Measurements from ENCODE around the gene SPP1.

The SPP1 gene

DNA sequence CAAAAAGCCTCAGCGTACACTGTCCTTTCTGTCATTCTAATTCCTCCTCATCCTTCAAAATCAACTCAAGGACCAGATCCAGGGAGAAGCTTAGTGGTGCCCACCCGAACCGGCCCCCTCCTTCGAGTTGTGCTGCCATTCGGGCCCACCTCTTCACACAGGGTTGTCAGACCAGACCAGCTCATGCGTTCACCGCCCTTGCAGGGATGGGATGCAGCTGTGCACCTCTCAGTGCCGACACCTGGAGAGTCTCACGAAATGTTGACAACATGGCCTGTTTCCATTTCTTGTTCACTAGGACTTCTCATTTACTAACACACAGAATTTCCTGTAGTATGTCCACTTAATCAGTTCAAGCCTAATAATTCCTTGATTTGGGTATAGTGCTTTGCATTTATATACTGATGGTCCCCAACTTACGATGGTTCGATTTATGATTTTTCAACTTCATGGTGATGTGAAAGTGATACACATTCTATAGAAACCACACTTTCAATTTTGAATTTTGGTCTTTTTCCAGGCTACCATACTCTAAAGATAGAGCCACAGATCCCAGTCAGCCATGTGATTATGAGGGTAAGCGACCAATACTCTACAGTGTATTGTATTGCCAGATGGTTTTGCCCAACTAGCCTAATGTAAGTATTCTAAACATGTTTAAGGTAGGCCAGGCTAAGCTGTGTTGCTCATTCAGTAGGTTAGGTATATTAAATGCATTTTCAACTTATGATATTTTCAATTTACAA, 55.2 kb downstream of the SPP1 start:
- no peak for DNase-seq (ENCODE audit: low spot score)
- TF ChIP-seq, protein P1, sequence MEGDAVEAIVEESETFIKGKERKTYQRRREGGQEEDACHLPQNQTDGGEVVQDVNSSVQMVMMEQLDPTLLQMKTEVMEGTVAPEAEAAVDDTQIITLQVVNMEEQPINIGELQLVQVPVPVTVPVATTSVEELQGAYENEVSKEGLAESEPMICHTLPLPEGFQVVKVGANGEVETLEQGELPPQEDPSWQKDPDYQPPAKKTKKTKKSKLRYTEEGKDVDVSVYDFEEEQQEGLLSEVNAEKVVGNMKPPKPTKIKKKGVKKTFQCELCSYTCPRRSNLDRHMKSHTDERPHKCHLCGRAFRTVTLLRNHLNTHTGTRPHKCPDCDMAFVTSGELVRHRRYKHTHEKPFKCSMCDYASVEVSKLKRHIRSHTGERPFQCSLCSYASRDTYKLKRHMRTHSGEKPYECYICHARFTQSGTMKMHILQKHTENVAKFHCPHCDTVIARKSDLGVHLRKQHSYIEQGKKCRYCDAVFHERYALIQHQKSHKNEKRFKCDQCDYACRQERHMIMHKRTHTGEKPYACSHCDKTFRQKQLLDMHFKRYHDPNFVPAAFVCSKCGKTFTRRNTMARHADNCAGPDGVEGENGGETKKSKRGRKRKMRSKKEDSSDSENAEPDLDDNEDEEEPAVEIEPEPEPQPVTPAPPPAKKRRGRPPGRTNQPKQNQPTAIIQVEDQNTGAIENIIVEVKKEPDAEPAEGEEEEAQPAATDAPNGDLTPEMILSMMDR (IDR thresholded peaks at IDR 0.05; ENCODE audit: borderline replicate concordance, control extremely low read depth, extremely low read depth, insufficient read depth, missing control alignments): no peak
- in situ Hi-C loops (cut with MboI; ENCODE audit: low sequenced_read_pairs, unreplicated experiment): loop anchor here (10.0 to 25.0 kb wide), 2 partner anchors 184 to 482 kb away; partner anchors contain the start of gene PYURF

Data from GM13976 (cell line).